ENCODE measurements around the gene HRAS. TPM values are rescaled to one million over a fixed set of nuclear protein-coding genes. Genes with fewer than 3 reads are reported as not detected.
A peak's percentile ranks its signal among the peaks of the same experiment; 100 is the strongest.

HRAS gene
- total RNA-seq, 1 donor from 2014 or later, result 53.5 TPM

DNA sequence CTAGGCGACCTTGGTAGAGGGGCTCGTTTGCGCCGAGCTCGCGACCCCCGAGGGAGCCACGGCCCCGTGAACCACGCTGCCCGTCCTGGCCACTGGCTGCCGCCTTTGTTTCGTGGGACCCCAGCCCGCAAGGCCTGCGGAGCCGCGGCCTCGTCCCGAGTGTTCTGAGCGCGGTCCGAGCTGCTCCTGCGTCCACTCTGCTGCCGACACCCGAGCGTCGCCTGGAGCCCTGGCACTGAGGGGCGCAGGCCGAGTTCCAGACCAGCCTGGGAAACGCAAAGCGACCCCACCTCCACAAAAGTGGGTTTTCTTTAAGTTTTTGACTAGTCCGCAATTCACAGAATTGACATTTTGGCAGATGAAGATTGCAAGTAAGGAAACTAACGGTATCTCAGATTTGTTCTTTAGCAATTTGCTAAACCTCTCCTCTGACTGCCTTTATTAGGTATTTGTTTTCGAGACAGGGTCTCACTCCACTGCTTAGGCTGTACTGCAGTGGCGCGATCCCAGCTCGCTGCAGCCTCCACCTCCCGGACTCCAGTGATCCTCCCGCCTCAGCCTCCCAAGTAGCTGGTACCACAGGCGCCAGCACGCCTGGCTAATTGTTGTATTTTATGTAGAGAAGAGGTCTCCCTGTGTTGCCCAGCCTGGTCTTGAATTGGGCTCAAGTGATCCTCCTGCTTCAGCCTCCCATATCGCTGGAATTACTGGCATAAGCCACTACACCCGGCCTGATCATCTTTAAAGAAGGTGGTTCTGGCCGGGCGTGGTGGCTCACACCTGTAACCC is 27.5 kb downstream of the HRAS start:
- intact Hi-C loops (cut with DNase I), result no loop called here
- DNase-seq (ENCODE audit: extremely low spot score in 2 of 2), result no peak

DNA sequence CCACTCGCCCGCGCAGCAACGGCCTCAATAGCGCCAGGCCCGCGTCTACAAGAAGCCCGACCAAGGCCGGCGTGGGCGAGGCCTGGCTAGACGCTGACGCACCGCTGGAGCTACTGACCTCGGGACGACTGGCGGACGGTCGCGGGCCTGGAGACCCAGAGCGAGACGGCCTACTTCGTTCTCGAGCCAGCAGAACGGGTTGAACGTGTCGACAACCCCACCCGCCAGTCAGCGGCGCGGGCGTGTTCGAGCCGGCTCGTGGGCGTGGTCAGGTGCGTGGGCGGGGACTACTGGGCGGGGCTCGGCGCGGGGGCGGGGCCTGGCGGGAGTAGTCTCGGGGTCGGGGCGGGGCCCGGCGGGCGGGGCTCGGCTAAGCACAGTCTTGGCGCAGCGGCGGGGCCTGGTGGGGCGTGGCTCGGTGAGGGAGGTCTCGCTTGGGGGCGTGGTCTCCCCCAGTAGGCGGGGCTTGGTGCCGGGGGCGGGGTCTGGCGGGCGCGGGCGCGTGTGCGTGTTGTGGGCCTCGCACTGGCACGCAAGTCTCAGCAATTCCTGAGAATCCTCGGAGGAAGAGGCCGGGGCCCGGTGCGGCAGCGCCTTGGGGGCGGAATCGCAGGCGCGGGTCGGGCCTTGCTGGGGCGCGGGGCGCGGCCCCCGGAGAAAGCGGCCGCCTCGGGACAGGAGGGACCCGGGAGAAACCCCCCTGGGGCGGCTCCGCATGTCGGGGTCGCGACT is 28.2 kb downstream of the HRAS start, which contains the start of gene RNH1:
RNH1 (minus strand) TSS at position 248 of the 732 bp plus-strand sequence. CDS start 5,080 bp downstream, outside the sequence.
- peak within 1 kb of the TSS; percentile 99 for H3K27ac ChIP-seq
- peak within 1 kb of the TSS; percentile 76 to 85 for H3K4me3 ChIP-seq
- H3K9me3 ChIP-seq, result no peaks in the 10 kb centered on the region
- H3K4me1 ChIP-seq, result peaks cover 51% of the 10 kb centered on the region
- intact Hi-C loops (cut with DNase I), result no loop called here
- H3K36me3 ChIP-seq, result peaks cover 0 to 14% of the 10 kb centered on the region in 2 donors
- DNase-seq (ENCODE audit: extremely low spot score in 2 of 2), result peak; percentile 97 to 100
- TF ChIP-seq, protein P1, sequence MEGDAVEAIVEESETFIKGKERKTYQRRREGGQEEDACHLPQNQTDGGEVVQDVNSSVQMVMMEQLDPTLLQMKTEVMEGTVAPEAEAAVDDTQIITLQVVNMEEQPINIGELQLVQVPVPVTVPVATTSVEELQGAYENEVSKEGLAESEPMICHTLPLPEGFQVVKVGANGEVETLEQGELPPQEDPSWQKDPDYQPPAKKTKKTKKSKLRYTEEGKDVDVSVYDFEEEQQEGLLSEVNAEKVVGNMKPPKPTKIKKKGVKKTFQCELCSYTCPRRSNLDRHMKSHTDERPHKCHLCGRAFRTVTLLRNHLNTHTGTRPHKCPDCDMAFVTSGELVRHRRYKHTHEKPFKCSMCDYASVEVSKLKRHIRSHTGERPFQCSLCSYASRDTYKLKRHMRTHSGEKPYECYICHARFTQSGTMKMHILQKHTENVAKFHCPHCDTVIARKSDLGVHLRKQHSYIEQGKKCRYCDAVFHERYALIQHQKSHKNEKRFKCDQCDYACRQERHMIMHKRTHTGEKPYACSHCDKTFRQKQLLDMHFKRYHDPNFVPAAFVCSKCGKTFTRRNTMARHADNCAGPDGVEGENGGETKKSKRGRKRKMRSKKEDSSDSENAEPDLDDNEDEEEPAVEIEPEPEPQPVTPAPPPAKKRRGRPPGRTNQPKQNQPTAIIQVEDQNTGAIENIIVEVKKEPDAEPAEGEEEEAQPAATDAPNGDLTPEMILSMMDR (IDR thresholded peaks at IDR 0.05), result no peak
- TF ChIP-seq POLR2AphosphoS5 (IDR thresholded peaks at IDR 0.05; ENCODE audit: insufficient read depth in 1 of 2, low read depth in 1 of 2) (peak in 1 of 2 donors; percentile 65), POLR2A (IDR thresholded peaks at IDR 0.05) (peak in 1 of 2 donors; percentile 63)
- H3K27me3 ChIP-seq, result no peaks in the 10 kb centered on the region

More for the DNA sequence above, 27.5 kb downstream of the HRAS start:
- Histone ChIP-seq H3K4me1 (peaks cover 44% of the 10 kb centered on the region), H3K27me3 (no peaks in the 10 kb centered on the region), H3K27ac (peak overlapping the region; percentile 99), H3K4me3 (peak overlapping the region; percentile 76 to 85), H3K36me3 (peaks cover 0 to 11% of the 10 kb centered on the region in 2 donors), H3K9me3 (no peaks in the 10 kb centered on the region)
- TF ChIP-seq, protein P1 (IDR thresholded peaks at IDR 0.05), result no peak
- no peak for TF ChIP-seq POLR2AphosphoS5 (IDR thresholded peaks at IDR 0.05; ENCODE audit: insufficient read depth in 1 of 2, low read depth in 1 of 2)
- no peak for TF ChIP-seq POLR2A (IDR thresholded peaks at IDR 0.05)

DNA sequence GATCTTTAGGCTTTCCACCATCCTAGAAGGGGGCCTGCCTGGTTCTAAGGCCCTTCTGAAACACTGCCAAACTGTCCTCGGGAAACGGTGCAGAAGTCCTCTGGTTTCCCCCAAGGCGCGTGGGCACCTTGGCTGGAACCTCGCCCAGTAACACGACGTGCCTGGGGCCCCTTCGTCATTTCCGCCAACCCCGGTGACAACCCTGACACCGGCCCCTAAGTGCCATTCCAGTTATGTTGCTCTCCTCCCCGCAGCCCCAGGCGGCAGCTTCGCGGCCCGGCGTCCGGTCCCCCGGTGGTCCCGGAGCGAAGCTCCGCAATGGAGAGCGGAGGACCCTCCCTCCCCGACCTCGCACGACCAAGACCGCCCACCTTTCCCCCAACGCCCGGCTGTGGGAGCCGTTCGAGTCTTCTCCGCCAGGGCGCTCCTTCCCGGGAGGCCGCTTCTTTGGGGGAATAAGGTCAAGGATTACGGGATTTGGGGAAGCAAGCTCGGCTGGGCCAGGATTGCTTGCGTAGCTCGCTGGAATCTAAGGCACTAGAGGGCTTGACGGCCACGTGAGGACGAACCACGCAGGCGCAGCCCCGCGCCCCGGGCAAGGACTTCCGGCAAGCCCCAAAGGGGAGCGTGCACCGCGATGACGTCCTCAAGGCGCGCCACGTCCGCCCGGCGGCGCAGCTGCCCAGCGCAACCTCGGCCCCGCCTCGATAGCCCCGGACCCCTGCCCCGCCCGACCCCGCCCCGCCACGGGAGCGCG is 29.0 kb downstream of the HRAS start:
- TF ChIP-seq POLR2A (IDR thresholded peaks at IDR 0.05) (peak in 1 of 2 donors; percentile 70), POLR2AphosphoS5 (IDR thresholded peaks at IDR 0.05; ENCODE audit: insufficient read depth in 1 of 2, low read depth in 1 of 2) (peak; percentile 87 to 98)
- TF ChIP-seq, protein P1 (IDR thresholded peaks at IDR 0.05), result no peak
- Histone ChIP-seq H3K36me3 (peaks cover 0 to 22% of the 10 kb centered on the region in 2 donors), H3K4me1 (peaks cover 53% of the 10 kb centered on the region), H3K27ac (peak overlapping the region; percentile 99), H3K27me3 (no peaks in the 10 kb centered on the region), H3K4me3 (peak overlapping the region; percentile 76 to 85), H3K9me3 (no peaks in the 10 kb centered on the region)
- DNase-seq (ENCODE audit: extremely low spot score in 2 of 2), result no peak
- intact Hi-C loops (cut with DNase I), result no loop called here

DNA sequence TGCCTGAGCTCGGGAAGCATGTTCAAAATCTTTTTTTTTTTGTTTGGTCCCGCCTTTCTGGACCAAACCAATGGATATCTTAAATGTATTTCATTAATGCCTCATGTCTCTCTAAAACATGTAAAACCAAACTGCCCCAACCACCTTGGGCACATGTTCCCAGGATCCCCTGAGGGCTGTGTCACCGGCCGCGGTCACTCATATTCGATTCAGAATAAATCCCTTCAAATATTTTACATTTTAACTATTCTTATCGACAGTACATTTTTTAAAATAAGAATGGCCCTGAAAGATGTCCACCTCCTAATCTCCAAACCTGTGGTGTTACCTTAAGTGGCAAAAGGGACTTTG is 30.4 kb downstream of the HRAS start:
- Histone ChIP-seq H3K27me3 (no peaks in the 10 kb centered on the region), H3K9me3 (no peaks in the 10 kb centered on the region), H3K4me1 (peaks cover 53% of the 10 kb centered on the region), H3K36me3 (peaks cover 0 to 28% of the 10 kb centered on the region in 2 donors), H3K27ac (peak overlapping the region; percentile 99), H3K4me3 (peak overlapping the region; percentile 50 to 54)
- no peak for DNase-seq (ENCODE audit: extremely low spot score in 2 of 2)
- intact Hi-C loops (cut with DNase I), result loop anchor here (5.0 kb wide), 1 partner anchor 53 kb away; the partner anchor contains the start of gene PTDSS2
- TF ChIP-seq, protein P1 (IDR thresholded peaks at IDR 0.05), result no peak
- TF ChIP-seq POLR2A (IDR thresholded peaks at IDR 0.05) (no peak), POLR2AphosphoS5 (IDR thresholded peaks at IDR 0.05; ENCODE audit: insufficient read depth in 1 of 2, low read depth in 1 of 2) (no peak)
